H1 (cell line): ENCODE measurements around the gene GFY. TPM values are rescaled to one million over a fixed set of nuclear protein-coding genes. Genes with fewer than 3 reads are reported as not detected.
A peak's percentile ranks its signal among the peaks of the same experiment; 100 is the strongest.

ENCODE experiments used
- CTCF ChIA-PET: fragments of 300-600 bp; sonication (Branson Sonifier 250); formaldehyde crosslinking; loops from one replicate; lab custom pipeline; 2021; ENCODE audit not compliant: partially characterized antibody; lab: Charles Lee
- POLR2A ChIA-PET: fragments of 300-600 bp; sonication (Branson Sonifier 250); formaldehyde crosslinking; loops from one replicate; lab custom pipeline; 2021; ENCODE audit warnings: inconsistent platforms; ENCODE audit not compliant: partially characterized antibody; lab: Charles Lee
- DNase-seq, 2 experiments: peaks; one replicate each; pipeline versions ENCODE4 v3.0.0 to v3.0.0-alpha.2; 2010 to 2022; ENCODE audit warnings: low spot score in 2 of 2, low read depth in 1 of 2, mixed read lengths in 1 of 2
- FAIRE-seq: peaks from 2 replicates; lab custom pipeline; 2011; peaks lifted over from hg19 to GRCh38; lab: Jason Lieb, UNC
- H2AFZ ChIP-seq: 2 replicates; pipeline ENCODE4 v1.8.1; 2012; ENCODE audit warnings: low read length, inconsistent platforms
- H2AK5ac ChIP-seq: 2 replicates; pipeline ENCODE4 v1.6.1; 2013; ENCODE audit warnings: low read depth, low read length
- H2BK120ac ChIP-seq: replicated peaks from 2 replicates; pipeline ENCODE3; 2013; ENCODE audit warnings: low read depth, low read length, inconsistent platforms
- H2BK12ac ChIP-seq: 2 replicates; pipeline ENCODE4 v1.6.1; 2013; ENCODE audit warnings: low read depth, low read length
- H2BK15ac ChIP-seq: 2 replicates; pipeline ENCODE4 v1.6.1; 2013; ENCODE audit warnings: low read length
- H2BK20ac ChIP-seq: 2 replicates; pipeline ENCODE4 v1.6.1; 2013; ENCODE audit warnings: low read length
- H2BK5ac ChIP-seq: 2 replicates; pipeline ENCODE4 v1.6.1; 2013; ENCODE audit warnings: low read depth, low read length
- H3K14ac ChIP-seq: 2 replicates; pipeline ENCODE4 v1.6.1; 2013; ENCODE audit warnings: inconsistent platforms; ENCODE audit not compliant: insufficient read length
- H3K18ac ChIP-seq: 2 replicates; pipeline ENCODE4 v1.6.1; 2013; ENCODE audit warnings: low read length; ENCODE audit errors: extremely low read depth
- H3K23ac ChIP-seq: 2 replicates; pipeline ENCODE4 v1.6.1; 2013; ENCODE audit warnings: inconsistent platforms; ENCODE audit not compliant: insufficient read length
- H3K23me2 ChIP-seq: 2 replicates; pipeline ENCODE4 v1.6.1; 2013; ENCODE audit warnings: low read depth, low read length
- H3K27ac ChIP-seq: 2 replicates; pipeline ENCODE4 v1.6.1; 2011; ENCODE audit warnings: low read depth, low read length, inconsistent platforms
- H3K27me3 ChIP-seq, 4 experiments: replicated peaks in 1 of 4; 1 replicate in 1 of 4; 2 replicates in 3 of 4; pipeline versions ENCODE4 v1.6.1 to v1.8.1; 2011 to 2013; ENCODE audit warnings: low read length in 3 of 4, mild to moderate bottlenecking in 3 of 4, inconsistent platforms in 2 of 4, mixed read lengths in 2 of 4, moderate library complexity in 1 of 4; ENCODE audit not compliant: control insufficient read depth in 3 of 4, insufficient read depth in 3 of 4; ENCODE audit errors: extremely low read depth in 1 of 4
- H3K36me3 ChIP-seq, 4 experiments: 2 replicates each; pipeline versions ENCODE4 v1.6.1 to v1.8.1; 2011 to 2013; ENCODE audit warnings: mild to moderate bottlenecking in 4 of 4, low read length in 3 of 4, moderate library complexity in 2 of 4, control low read depth in 1 of 4, inconsistent platforms in 1 of 4; ENCODE audit not compliant: insufficient read depth in 4 of 4, control insufficient read depth in 2 of 4
- H3K4ac ChIP-seq: replicated peaks from 2 replicates; pipeline ENCODE3; 2013; ENCODE audit warnings: low read length, low read depth, mixed read lengths, inconsistent platforms; ENCODE audit not compliant: insufficient read length
- H3K4me1 ChIP-seq, 4 experiments: replicated peaks in 1 of 4; 1 replicate in 1 of 4; 2 replicates in 3 of 4; pipeline versions ENCODE4 v1.6.1 to v1.8.1; 2011 to 2013; ENCODE audit warnings: low read length in 3 of 4, inconsistent platforms in 2 of 4, mixed read lengths in 1 of 4; ENCODE audit not compliant: insufficient read depth in 4 of 4, control insufficient read depth in 3 of 4
- H3K4me2 ChIP-seq, 2 experiments: 2 replicates each; pipeline versions ENCODE4 v1.6.1 to v1.8.1; 2011 to 2013; ENCODE audit warnings: low read depth in 2 of 2, low read length in 2 of 2, control low read depth in 1 of 2, inconsistent platforms in 1 of 2, mild to moderate bottlenecking in 1 of 2; ENCODE audit not compliant: insufficient read depth in 1 of 2
- H3K4me3 ChIP-seq, 4 experiments: fragments of 200-600, 300-600 bp in 1 of 4; sonication (generic), shearing (Covaris generic), sonication (Bioruptor Twin) in 1 of 4; 2 replicates each; pipeline versions ENCODE4 v1.5.1 to v1.8.1; 2011 to 2016; ENCODE audit warnings: low read length in 4 of 4, low read depth in 3 of 4, control low read depth in 2 of 4, inconsistent platforms in 2 of 4, mild to moderate bottlenecking in 2 of 4, mixed read lengths in 1 of 4, moderate library complexity in 1 of 4; ENCODE audit not compliant: insufficient read depth in 2 of 4; ENCODE audit errors: extremely low read depth in 1 of 4
- H3K56ac ChIP-seq: replicated peaks from 2 replicates; pipeline ENCODE3; 2013; ENCODE audit warnings: low read depth, mild to moderate bottlenecking, mixed read lengths, low read length, inconsistent platforms; ENCODE audit not compliant: insufficient read length
- H3K79me1 ChIP-seq: 2 replicates; pipeline ENCODE4 v1.6.1; 2013; ENCODE audit warnings: low read depth, low read length, control low read depth
- H3K79me2 ChIP-seq, 2 experiments: 2 replicates each; pipeline versions ENCODE4 v1.6.1 to v1.8.1; 2012 to 2013; ENCODE audit warnings: low read length in 2 of 2, mild to moderate bottlenecking in 2 of 2, inconsistent platforms in 1 of 2; ENCODE audit not compliant: insufficient read depth in 2 of 2, control insufficient read depth in 1 of 2
- H3K9ac ChIP-seq, 4 experiments: replicated peaks in 1 of 4; 1 replicate in 1 of 4; 2 replicates in 3 of 4; pipeline versions ENCODE4 v1.6.1 to v1.8.1; 2011 to 2013; ENCODE audit warnings: low read depth in 3 of 4, low read length in 3 of 4, control low read depth in 2 of 4, mild to moderate bottlenecking in 2 of 4, moderate library complexity in 2 of 4, inconsistent platforms in 1 of 4; ENCODE audit errors: extremely low read depth in 1 of 4
- H3K9me3 ChIP-seq, 2 experiments: 2 replicates each; pipeline versions ENCODE4 v1.6.1 to v1.8.1; 2012 to 2013; ENCODE audit warnings: mild to moderate bottlenecking in 2 of 2, moderate library complexity in 2 of 2, control low read depth in 1 of 2, inconsistent platforms in 1 of 2, low read depth in 1 of 2, low read length in 1 of 2, mixed read lengths in 1 of 2; ENCODE audit not compliant: insufficient read depth in 2 of 2
- H4K20me1 ChIP-seq, 2 experiments: replicated peaks in 1 of 2; 2 replicates each; pipeline versions ENCODE3 to v1.8.1; 2011 to 2013; ENCODE audit warnings: inconsistent platforms in 2 of 2, low read length in 2 of 2, mild to moderate bottlenecking in 1 of 2; ENCODE audit not compliant: insufficient read depth in 2 of 2, control insufficient read depth in 1 of 2
- H4K5ac ChIP-seq: 2 replicates; pipeline ENCODE4 v1.6.1; 2013; ENCODE audit warnings: low read length, low read depth, mixed read lengths, inconsistent platforms; ENCODE audit not compliant: insufficient read length
- H4K8ac ChIP-seq: 2 replicates; pipeline ENCODE4 v1.8.0; 2013; ENCODE audit warnings: mild to moderate bottlenecking, moderate library complexity, low read length, inconsistent platforms; ENCODE audit not compliant: insufficient read depth; ENCODE audit errors: extremely low read depth
- H4K91ac ChIP-seq: replicated peaks from 2 replicates; pipeline ENCODE3; 2013; ENCODE audit warnings: low read length, mixed read lengths, inconsistent platforms; ENCODE audit not compliant: insufficient read length
- BCL11A ChIP-seq, 2 experiments: IDR thresholded peaks; one replicate each; pipeline ENCODE4 v1.6.1; 2011; ENCODE audit warnings: low read depth in 2 of 2, low read length in 2 of 2, mild to moderate bottlenecking in 2 of 2
- CBX5 ChIP-seq: fragments of 300-800, 300-1000 bp; sonication (generic); IDR thresholded peaks from 2 replicates; pipeline ENCODE4 v1.7.1; 2016; ENCODE audit warnings: antibody characterized with exemption, low read length, low read depth
- CHD2 ChIP-seq: IDR thresholded peaks from 2 replicates; pipeline ENCODE4 v1.6.1; 2012; ENCODE audit warnings: low read length, improper control_type of control experiment
- CTCF ChIP-seq, 3 experiments: IDR thresholded peaks; 1 replicate in 2 of 3; 2 replicates in 1 of 3; pipeline versions ENCODE4 v1.5.1 to v1.6.1; 2011; ENCODE audit warnings: low read length in 3 of 3, mild to moderate bottlenecking in 3 of 3, inconsistent platforms in 2 of 3, low read depth in 1 of 3, moderate library complexity in 1 of 3; ENCODE audit not compliant: insufficient read depth in 1 of 3; ENCODE audit errors: control extremely low read depth in 1 of 3
- HDAC2 ChIP-seq, 2 experiments: fragments of 300-600 bp in 1 of 2; sonication (generic) in 1 of 2; IDR thresholded peaks; 2 replicates each; pipeline ENCODE4 v1.6.1; 2011 to 2012; ENCODE audit warnings: low read depth in 2 of 2, low read length in 2 of 2, mild to moderate bottlenecking in 2 of 2, moderate library complexity in 2 of 2, borderline replicate concordance in 1 of 2, inconsistent platforms in 1 of 2
- SRF ChIP-seq: IDR thresholded peaks from 2 replicates; pipeline ENCODE4 v1.6.1; 2011; ENCODE audit warnings: mild to moderate bottlenecking, low read depth, low read length, moderate library complexity
- WGBS, 2 experiments: shearing (Covaris generic) in 1 of 2; methylation state at CpG; one replicate each; pipeline versions ENCODE4 v1.1.6 to v1.1.7; 2013 to 2015; ENCODE audit warnings: low lambda C conversion rate in 2 of 2, mixed read lengths in 2 of 2, inconsistent platforms in 1 of 2, low coverage in 1 of 2, missing lambda C conversion rate in 1 of 2; ENCODE audit not compliant: insufficient replicate concordance in 2 of 2, insufficient coverage in 1 of 2, insufficient read length in 1 of 2; ENCODE audit errors: extremely low coverage in 1 of 2, missing lambda C conversion rate in 1 of 2; 5-methylcytosine and 5-hydroxymethylcytosine counted together
- polyA plus RNA-seq, 7 experiments: library from polyadenylated mRNA; depleted of rRNA in 3 of 7; stranded (reverse) in 5 of 7; unstranded in 2 of 7; fragments of >200 nt in 5 of 7; fragments of 200-250 nt in 2 of 7; gene quantifications; 1 replicate in 5 of 7; 2 replicates in 1 of 7; 4 replicates in 1 of 7; pipeline versions ENCODE4 v1.2.1 to v1.2.3, GENCODE V29; 2011 to 2013; ENCODE audit warnings: missing spikeins in 2 of 7, mixed read lengths in 2 of 7
- total RNA-seq: library from RNA; stranded (reverse); fragmentation: NEBNext Ultra II Directional; extraction: Animal tissue kit (Norgen Biotek cat#: 25700); gene quantifications from 2 replicates; pipeline ENCODE4 v1.2.1, GENCODE V29; 2021

GFY gene
- total and polyA plus RNA-seq, 2 of the 8 experiments (the other 6 are each of a cell fraction or from before 2014, with no cell fraction given): 0.68 to 0.93 TPM

GRCh38 chr19:49443366-49444099, 18.3 kb downstream of the GFY start:
- H2AFZ ChIP-seq: no peak overlapping the region
- peaks cover 18% of the 10 kb centered on the region; the same call in 1 of the 2 replicates for H3K23me2 ChIP-seq
- peaks cover 0 to 14% (median 12%) of the 10 kb centered on the region in 4 experiments; a peak in 6 of 7 replicates for H3K4me1 ChIP-seq
- ChIA-PET CTCF (interaction anchor here (0.8 to 7.9 kb wide), 17 partner anchors 10 to 717 kb away, joined by 3 to 88 read pairs (median 3); partner anchors contain the start of genes GFY and PTH2), POLR2A (interaction anchor here (0.9 to 4.1 kb wide), 7 partner anchors 9 to 181 kb away, joined by 3 to 13 read pairs (median 3); partner anchors contain the start of genes ALDH16A1 and PIH1D1)
- H2BK15ac ChIP-seq: no peak overlapping the region
- peak overlapping the region; percentile 53 to 72 for H3K4me2 ChIP-seq
- H4K20me1 ChIP-seq: peaks cover 9 to 10% of the 10 kb centered on the region in 2 experiments
- H4K5ac ChIP-seq: peak overlapping the region; percentile 79
- no peaks in the 10 kb centered on the region for H3K9me3 ChIP-seq
- H3K18ac ChIP-seq: peak overlapping the region; percentile 97
- H3K4ac ChIP-seq: no peak overlapping the region
- H3K27ac ChIP-seq: peak overlapping the region; percentile 53
- peak overlapping the region in 2 of 4 experiments; percentile 12 to 29; a peak in 2 of 7 replicates for H3K9ac ChIP-seq
- H3K79me1 ChIP-seq: no peaks in the 10 kb centered on the region; the same call in 1 of the 2 replicates
- H2BK20ac ChIP-seq: no peak overlapping the region
- peaks cover 18 to 26% (median 25%) of the 10 kb centered on the region in 4 experiments for H3K27me3 ChIP-seq
- peak overlapping the region; percentile 38 to 69 (median 62) for H3K4me3 ChIP-seq
- H3K23ac ChIP-seq: no peak overlapping the region
- H4K91ac ChIP-seq: peak overlapping the region; percentile 76
- H3K36me3 ChIP-seq: peaks cover 5 to 9% (median 8%) of the 10 kb centered on the region in 4 experiments; a peak in 6 of 8 replicates
- peak overlapping the region; percentile 60 for H4K8ac ChIP-seq
- H2BK5ac ChIP-seq: peak overlapping the region; percentile 88; the same call in 1 of the 2 replicates
- peak; percentile 91 to 98 for DNase-seq
- peak; percentile 94 for FAIRE-seq
- no peak overlapping the region for H2BK120ac ChIP-seq
- no peak overlapping the region for H2AK5ac ChIP-seq
- no peak overlapping the region for H3K56ac ChIP-seq
- no peaks in the 10 kb centered on the region for H3K79me2 ChIP-seq
- no peak overlapping the region for H3K14ac ChIP-seq
- H2BK12ac ChIP-seq: no peak overlapping the region
- 1% methylated on average over 43 of the region's 47 CpGs; no CpG with 5 or more reads in 1 of the 2 experiments for WGBS, 2 experiments
- TF ChIP-seq BCL11A (IDR thresholded peaks at IDR 0.05; ENCODE audit: low read depth in 2 of 2, low read length in 2 of 2) (no peak), CBX5 (no peak), SRF (no peak), HDAC2 (IDR thresholded peaks at IDR 0.05; ENCODE audit: borderline replicate concordance in 1 of 2, low read depth in 2 of 2, low read length in 2 of 2) (0 out of 4 replicates have a peak, but pooled peaks of 1 of the 2 experiments have one; percentile 84), CHD2 (no peak; the same call in 1 of the 2 replicates), CTCF (IDR thresholded peaks at IDR 0.05; ENCODE audit: control extremely low read depth in 1 of 3, insufficient read depth in 1 of 3, low read depth in 1 of 3, low read length in 3 of 3) (peak; percentile 87 to 98 (median 89))
